ENCODE data around the gene PHLPP1. TPM values are rescaled to one million over a fixed set of nuclear protein-coding genes. Genes with fewer than 3 reads are reported as not detected.
"Not testable (repeated sequence)": the region's sequence is repeated elsewhere in the genome, so short reads cannot be mapped to it uniquely, and the experiment has no call there.

PHLPP1 gene
- total RNA-seq, 2 experiments from 2014 or later, result 9.0 to 12.4 TPM

DNA sequence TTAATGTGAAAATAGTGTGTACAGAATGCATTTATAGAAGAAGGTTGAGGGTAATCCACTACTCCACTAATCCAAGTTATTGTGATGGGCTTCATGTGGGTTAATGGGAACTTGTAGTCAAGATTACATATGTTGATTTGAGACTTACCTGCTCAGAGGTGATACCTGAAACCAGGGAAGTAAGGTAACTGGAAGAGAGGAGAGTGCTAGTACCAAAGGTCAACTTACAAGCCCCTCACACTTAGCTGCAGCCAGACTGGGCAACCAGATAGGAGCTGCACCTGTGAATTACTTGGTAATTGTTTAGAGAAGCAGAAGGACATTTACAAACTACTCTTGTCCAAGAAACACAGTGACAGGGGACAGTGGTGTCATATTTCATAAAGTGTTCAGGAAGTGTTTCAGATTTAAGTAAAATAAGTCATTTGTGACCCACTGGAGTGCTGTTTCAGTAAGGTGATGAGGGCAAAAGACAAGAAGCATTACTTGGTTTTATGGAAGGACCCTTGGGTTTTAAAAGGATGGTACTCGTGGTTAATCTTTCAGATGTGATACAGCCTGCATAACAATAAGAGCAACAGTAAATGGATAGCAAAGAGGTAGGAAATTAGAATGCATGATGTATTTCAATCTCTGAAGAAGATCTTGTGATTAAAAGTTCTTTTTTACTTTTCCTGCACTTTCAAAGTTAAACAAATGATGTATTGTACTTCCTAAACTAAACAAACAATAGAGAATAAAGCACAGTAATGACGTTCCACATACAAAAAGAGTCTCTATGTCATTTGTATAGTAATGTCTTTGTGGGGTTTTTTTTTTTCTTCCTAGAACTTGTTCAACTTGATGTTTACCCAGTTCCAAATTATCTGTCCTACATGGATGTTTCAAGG lies 189.3 kb downstream of the PHLPP1 start:
- CTCF ChIA-PET (ENCODE audit: unreplicated experiment), result no interaction called here

GRCh38 chr18:62912885-62913284 lies 197.5 kb downstream of the PHLPP1 start:
- no peak overlapping the region for H3K27ac ChIP-seq (ENCODE audit: low read depth, low read length, poor library complexity, severe bottlenecking)
- POLR2A ChIA-PET, result interaction anchor here (0.6 kb wide), 1 partner anchor 585 kb away, joined by 4 read pairs; no protein-coding TSS in a partner anchor

More for the DNA sequence above, 189.3 kb downstream of the PHLPP1 start:
- Histone ChIP-seq H4K20me1 (ENCODE audit: insufficient read depth, low read length) (no peaks in the 10 kb centered on the region), H3K4me3 (ENCODE audit: low read depth, low read length, poor library complexity, severe bottlenecking) (no peak overlapping the region), H3K9me3 (ENCODE audit: low read length) (no peaks in the 10 kb centered on the region), H3K79me2 (ENCODE audit: insufficient read depth, low read depth, low read length) (no peaks in the 10 kb centered on the region), H3K9me2 (ENCODE audit: insufficient read depth, low read length) (no peaks in the 10 kb centered on the region), H3K36me3 (ENCODE audit: insufficient read depth, low read length) (peaks cover 9% of the 10 kb centered on the region; the same call in 1 of the 2 replicates), H3K27ac (ENCODE audit: low read depth, low read length, poor library complexity, severe bottlenecking) (no peak overlapping the region), H3K4me2 (ENCODE audit: low read length) (no peak overlapping the region), H2AFZ (ENCODE audit: low read length) (no peak overlapping the region), H3K4me1 (ENCODE audit: insufficient read depth, low read length, poor library complexity, severe bottlenecking) (no peaks in the 10 kb centered on the region)
- no peak for DNase-seq (ENCODE audit: low spot score)
- no TSS peak for BruUV-seq (replicated peaks)
- no peak for TF ChIP-seq EZH2phosphoT487 (IDR thresholded peaks at IDR 0.05; ENCODE audit: borderline replicate concordance, low read depth, low read length)
- TF ChIP-seq, protein P1, sequence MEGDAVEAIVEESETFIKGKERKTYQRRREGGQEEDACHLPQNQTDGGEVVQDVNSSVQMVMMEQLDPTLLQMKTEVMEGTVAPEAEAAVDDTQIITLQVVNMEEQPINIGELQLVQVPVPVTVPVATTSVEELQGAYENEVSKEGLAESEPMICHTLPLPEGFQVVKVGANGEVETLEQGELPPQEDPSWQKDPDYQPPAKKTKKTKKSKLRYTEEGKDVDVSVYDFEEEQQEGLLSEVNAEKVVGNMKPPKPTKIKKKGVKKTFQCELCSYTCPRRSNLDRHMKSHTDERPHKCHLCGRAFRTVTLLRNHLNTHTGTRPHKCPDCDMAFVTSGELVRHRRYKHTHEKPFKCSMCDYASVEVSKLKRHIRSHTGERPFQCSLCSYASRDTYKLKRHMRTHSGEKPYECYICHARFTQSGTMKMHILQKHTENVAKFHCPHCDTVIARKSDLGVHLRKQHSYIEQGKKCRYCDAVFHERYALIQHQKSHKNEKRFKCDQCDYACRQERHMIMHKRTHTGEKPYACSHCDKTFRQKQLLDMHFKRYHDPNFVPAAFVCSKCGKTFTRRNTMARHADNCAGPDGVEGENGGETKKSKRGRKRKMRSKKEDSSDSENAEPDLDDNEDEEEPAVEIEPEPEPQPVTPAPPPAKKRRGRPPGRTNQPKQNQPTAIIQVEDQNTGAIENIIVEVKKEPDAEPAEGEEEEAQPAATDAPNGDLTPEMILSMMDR (conservative IDR thresholded peaks at IDR 0.05; ENCODE audit: low read length), result no peak
- POLR2A ChIA-PET, result interaction anchor here (0.7 kb wide), 1 partner anchor 41 kb away, joined by 4 read pairs; no protein-coding TSS in a partner anchor
- intact Hi-C loops (cut with micrococcal nuclease; ENCODE audit: unreplicated experiment), result no loop called here

GRCh38 chr18:62913824-62914223 lies 198.5 kb downstream of the PHLPP1 start:
- H3K36me3 ChIP-seq (ENCODE audit: insufficient read depth, low read length); H3K27ac ChIP-seq (ENCODE audit: low read depth, low read length, poor library complexity, severe bottlenecking); CTCF ChIA-PET (ENCODE audit: unreplicated experiment); intact Hi-C loops (cut with micrococcal nuclease; ENCODE audit: unreplicated experiment); H3K9me2 ChIP-seq (ENCODE audit: insufficient read depth, low read length); H2AFZ ChIP-seq (ENCODE audit: low read length); POLR2A ChIA-PET; DNase-seq (ENCODE audit: low spot score); H3K4me3 ChIP-seq (ENCODE audit: low read depth, low read length, poor library complexity, severe bottlenecking); H3K79me2 ChIP-seq (ENCODE audit: insufficient read depth, low read depth, low read length); H4K20me1 ChIP-seq (ENCODE audit: insufficient read depth, low read length); H3K4me2 ChIP-seq (ENCODE audit: low read length); H3K9me3 ChIP-seq (ENCODE audit: low read length); BruUV-seq (replicated peaks); H3K4me1 ChIP-seq (ENCODE audit: insufficient read depth, low read length, poor library complexity, severe bottlenecking): not testable (repeated sequence)

More at GRCh38 chr18:62912885-62913284, 197.5 kb downstream of the PHLPP1 start:
- H2AFZ ChIP-seq (ENCODE audit: low read length), result no peak overlapping the region
- CTCF ChIA-PET (ENCODE audit: unreplicated experiment), result no interaction called here
- no peaks in the 10 kb centered on the region for H3K9me3 ChIP-seq (ENCODE audit: low read length)
- no peaks in the 10 kb centered on the region for H3K36me3 ChIP-seq (ENCODE audit: insufficient read depth, low read length)
- H3K79me2 ChIP-seq (ENCODE audit: insufficient read depth, low read depth, low read length), result no peaks in the 10 kb centered on the region
- H3K4me2 ChIP-seq (ENCODE audit: low read length), result no peak overlapping the region
- no peaks in the 10 kb centered on the region for H4K20me1 ChIP-seq (ENCODE audit: insufficient read depth, low read length)
- intact Hi-C loops (cut with micrococcal nuclease; ENCODE audit: unreplicated experiment), result no loop called here
- no TSS peak for BruUV-seq (replicated peaks)
- H3K4me3 ChIP-seq (ENCODE audit: low read depth, low read length, poor library complexity, severe bottlenecking), result no peak overlapping the region
- DNase-seq (ENCODE audit: low spot score), result no peak
- no peaks in the 10 kb centered on the region for H3K9me2 ChIP-seq (ENCODE audit: insufficient read depth, low read length)
- TF ChIP-seq, protein P1 (conservative IDR thresholded peaks at IDR 0.05; ENCODE audit: low read length), result no peak
- TF ChIP-seq EZH2phosphoT487 (IDR thresholded peaks at IDR 0.05; ENCODE audit: borderline replicate concordance, low read depth, low read length), result no peak
- H3K4me1 ChIP-seq (ENCODE audit: insufficient read depth, low read length, poor library complexity, severe bottlenecking), result peaks cover 5% of the 10 kb centered on the region

All from OCI-LY7 (cell line).